HG03520 (cell line): ENCODE measurements around the gene FAM89B.

Source experiments
- ATAC-seq: cut with Tn5 transposase; IDR thresholded peaks from one replicate; pipeline ENCODE4 v1.9.1; 2021; ENCODE audit warnings: mild to moderate bottlenecking, moderate library complexity; ENCODE audit not compliant: unreplicated experiment

FAM89B gene

GRCh38 chr11:65609229-65609628 lies 36.9 kb downstream of the FAM89B start:
- no peak for ATAC-seq

- no peak for ATAC-seq
Observed at GRCh38 chr11:65609665-65610064, 37.3 kb downstream of the FAM89B start.

- no peak for ATAC-seq
Observed at GRCh38 chr11:65610404-65610803, 38.1 kb downstream of the FAM89B start.

- ATAC-seq, result no peak
Observed at GRCh38 chr11:65611028-65611757, 38.9 kb downstream of the FAM89B start.

GRCh38 chr11:65611758-65612603 lies 39.6 kb downstream of the FAM89B start:
- ATAC-seq, result no peak

GRCh38 chr11:65612691-65613090 lies 40.4 kb downstream of the FAM89B start:
- no peak for ATAC-seq

GRCh38 chr11:65613091-65613928 lies 41.0 kb downstream of the FAM89B start:
- no peak for ATAC-seq

- ATAC-seq, result peak; percentile 77
Observed at GRCh38 chr11:65615229-65615949, 43.1 kb downstream of the FAM89B start, which contains the start of gene PCNX3. PCNX3 (plus strand) TSS chr11:65615776; CDS start chr11:65616312, 536 bp downstream.

GRCh38 chr11:65615950-65616574 lies 43.7 kb downstream of the FAM89B start:
- peak; percentile 4 for ATAC-seq

GRCh38 chr11:65616575-65617001 lies 44.2 kb downstream of the FAM89B start:
- no peak for ATAC-seq

GRCh38 chr11:65617136-65617850 lies 45.0 kb downstream of the FAM89B start:
- ATAC-seq, result no peak

- ATAC-seq, result no peak
Observed at GRCh38 chr11:65617990-65618751, 45.8 kb downstream of the FAM89B start.

- no peak for ATAC-seq
Observed at GRCh38 chr11:65618763-65619162, 46.4 kb downstream of the FAM89B start.

GRCh38 chr11:65619281-65619928 lies 47.1 kb downstream of the FAM89B start:
- no peak for ATAC-seq

- no peak for ATAC-seq
Observed at GRCh38 chr11:65620666-65621065, 48.3 kb downstream of the FAM89B start.

- no peak for ATAC-seq
Observed at GRCh38 chr11:65621460-65621859, 49.1 kb downstream of the FAM89B start.

- ATAC-seq, result no peak
Observed at GRCh38 chr11:65622011-65622410, 49.7 kb downstream of the FAM89B start.

- no peak for ATAC-seq
Observed at GRCh38 chr11:65623177-65623576, 50.8 kb downstream of the FAM89B start.
